GM12872 (cell line): Measurements from ENCODE around the gene ANKRD44.

Source experiments
- CTCF ChIP-seq: IDR thresholded peaks from 3 replicates; pipeline ENCODE4 v1.5.1; 2011; ENCODE audit warnings: low read depth, mild to moderate bottlenecking, low read length, moderate library complexity; ENCODE audit not compliant: insufficient read depth

Gene ANKRD44

GRCh38 chr2:197148401-197148800 lies 162.2 kb downstream of the ANKRD44 start:
- TF ChIP-seq CTCF = no peak

GRCh38 chr2:197147942-197148341 lies 162.6 kb downstream of the ANKRD44 start:
- no peak for TF ChIP-seq CTCF

- no peak for TF ChIP-seq CTCF
Observed at GRCh38 chr2:197146995-197147394, 163.6 kb downstream of the ANKRD44 start.

GRCh38 chr2:197145471-197146056 lies 165.0 kb downstream of the ANKRD44 start:
- no peak for TF ChIP-seq CTCF

- TF ChIP-seq CTCF = no peak
Observed at GRCh38 chr2:197144183-197144582, 166.4 kb downstream of the ANKRD44 start.

- no peak for TF ChIP-seq CTCF
Observed at GRCh38 chr2:197141702-197142473, 168.7 kb downstream of the ANKRD44 start.

- TF ChIP-seq CTCF = no peak
Observed at GRCh38 chr2:197140045-197140444, 170.5 kb downstream of the ANKRD44 start.
